T-helper 9 cell (primary cell): ENCODE data around the gene ATG9B.
"Not testable (repeated sequence)": the region's sequence is repeated elsewhere in the genome, so short reads cannot be mapped to it uniquely, and the experiment has no call there.

Experiments used
- DNase-seq: peaks from one replicate; pipeline ENCODE4 v3.0.0-alpha.2; 2020

ATG9B gene

GRCh38 chr7:151035026-151035717 is 10.9 kb upstream of the ATG9B start:
- DNase-seq, result no peak

- DNase-seq, result no peak
Measured at GRCh38 chr7:151034312-151035025, 10.2 kb upstream of the ATG9B start.

DNA sequence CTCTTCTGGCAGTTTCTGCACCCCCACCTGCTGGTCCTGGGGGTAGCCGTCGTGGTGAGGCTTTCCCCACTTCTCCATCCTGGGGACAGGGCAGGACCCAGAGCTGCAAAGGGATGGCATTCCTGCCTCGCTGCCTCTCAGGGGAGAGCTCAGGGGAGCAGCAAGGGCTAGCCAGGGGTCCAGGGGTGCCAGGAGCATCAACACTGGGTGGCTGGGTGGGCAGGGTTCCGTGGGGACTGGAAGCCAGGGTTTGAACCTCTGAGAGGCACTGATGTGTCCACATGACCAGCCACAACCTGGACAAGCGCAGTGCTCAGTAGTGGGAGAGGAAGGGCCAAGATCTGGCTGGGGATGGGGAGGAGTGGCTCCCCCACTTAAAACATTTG is 9.6 kb upstream of the ATG9B start:
- no peak for DNase-seq

- DNase-seq, result no peak
Measured at GRCh38 chr7:151032936-151033863, 8.9 kb upstream of the ATG9B start.

DNA sequence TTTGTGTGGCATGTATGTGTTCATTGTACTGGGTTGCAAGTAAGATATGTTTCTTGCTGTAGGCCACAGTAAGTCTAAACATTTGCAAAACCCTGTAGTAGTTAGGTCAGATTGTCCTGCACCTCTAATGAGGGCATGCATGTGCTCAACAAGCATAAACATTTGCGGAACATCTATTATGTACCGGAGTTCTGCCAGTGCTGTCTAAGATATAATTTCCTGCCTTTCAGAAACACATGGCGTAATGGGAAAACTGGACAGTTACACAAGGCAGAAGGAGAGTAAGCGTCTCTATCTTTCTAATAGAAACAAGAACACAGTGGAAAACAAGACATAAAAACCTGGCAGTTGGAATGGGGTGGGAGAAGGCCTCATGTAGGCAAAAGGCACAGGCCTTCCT is 6.7 kb upstream of the ATG9B start:
- DNase-seq, result no peak

DNA sequence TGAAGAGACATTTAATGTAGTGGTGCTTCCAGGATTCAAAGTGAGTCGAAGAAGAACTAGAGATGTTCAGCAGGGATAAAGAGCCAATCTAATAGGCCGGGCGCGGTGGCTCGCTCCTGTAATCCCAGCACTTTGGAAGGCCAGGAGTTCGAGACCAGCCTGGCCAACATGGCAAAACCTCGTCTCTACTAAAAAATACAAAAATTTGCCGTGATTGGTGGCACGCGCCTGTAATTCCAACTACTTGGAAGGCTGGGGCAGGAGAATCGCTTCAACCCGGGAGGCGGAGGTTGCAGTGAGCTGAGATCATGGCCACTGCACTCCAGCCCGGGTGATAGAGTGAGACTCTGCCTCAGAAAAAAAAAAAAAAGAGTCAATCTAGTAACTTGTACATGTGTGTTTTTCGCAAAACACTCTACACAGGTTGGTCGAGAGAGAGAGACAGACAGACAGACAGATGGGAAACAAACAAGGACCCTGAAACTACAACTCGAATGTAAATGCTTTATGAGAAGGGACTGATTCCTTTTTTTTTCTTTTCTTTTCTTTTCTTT is 4.7 kb upstream of the ATG9B start:
- DNase-seq, result no peak

- peak; percentile 93 for DNase-seq
Measured at GRCh38 chr7:151028131-151028947, 4.0 kb upstream of the ATG9B start, which contains the start of gene ABCB8. TSS of gene ABCB8 (plus strand) at chr7:151028450. CDS start at chr7:151028516, 66 bp downstream.

DNA sequence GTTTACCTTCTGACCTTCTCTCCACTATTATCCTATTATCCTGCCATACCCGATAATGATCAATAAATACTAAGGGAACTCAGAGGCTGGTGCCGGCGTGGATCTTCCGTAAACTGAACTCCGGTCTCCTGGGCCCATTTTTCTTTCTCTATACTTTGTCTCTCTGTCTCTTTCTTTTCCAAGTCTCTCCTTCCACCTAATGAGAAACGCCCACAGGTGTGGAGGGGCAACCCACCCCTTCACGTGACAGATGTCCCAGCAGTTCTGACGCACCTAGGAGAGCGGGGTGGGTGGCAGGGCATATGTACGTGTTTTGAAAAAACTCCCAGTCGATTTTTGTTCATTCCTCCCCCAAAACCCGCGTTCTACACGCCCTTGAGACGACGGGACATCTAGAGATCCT is 3.4 kb upstream of the ATG9B start:
- DNase-seq, result not testable (repeated sequence)

GRCh38 chr7:151026771-151027727 is 2.8 kb upstream of the ATG9B start:
- not testable (repeated sequence) for DNase-seq

GRCh38 chr7:151025924-151026671 is 1.8 kb upstream of the ATG9B start:
- DNase-seq, result no peak

GRCh38 chr7:151023232-151023631 is 1.1 kb downstream of the ATG9B start:
- DNase-seq, result no peak

- DNase-seq, result no peak
Measured at GRCh38 chr7:151020231-151020630, 4.1 kb downstream of the ATG9B start.

GRCh38 chr7:151019130-151019447 is 5.2 kb downstream of the ATG9B start:
- no peak for DNase-seq

- peak; percentile 26 for DNase-seq
Measured at GRCh38 chr7:151018421-151019129, 5.7 kb downstream of the ATG9B start.

DNA sequence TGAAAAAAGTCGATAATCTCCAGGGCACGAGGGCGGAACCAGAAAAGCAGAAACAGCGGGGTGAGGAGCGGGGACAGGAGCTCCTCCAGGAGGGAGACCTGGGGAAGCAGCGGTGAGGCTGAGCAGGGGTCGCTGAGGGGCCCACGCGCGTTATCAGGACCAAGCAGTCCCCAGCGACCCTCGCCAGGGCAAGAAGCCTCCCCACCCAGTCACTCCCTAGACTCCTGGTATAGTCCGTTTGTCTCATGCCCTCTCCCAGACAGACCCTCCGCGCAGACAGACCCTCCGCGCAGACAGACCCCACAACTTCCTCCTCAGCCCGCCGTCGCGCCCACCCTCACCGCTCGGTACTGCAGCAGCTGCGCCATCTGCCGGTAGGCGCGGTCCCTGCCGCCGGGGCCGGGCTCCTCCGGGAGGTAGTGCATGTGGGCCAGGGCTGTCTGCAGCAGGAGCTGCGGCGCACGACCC is 6.3 kb downstream of the ATG9B start:
- peak; percentile 80 for DNase-seq

DNA sequence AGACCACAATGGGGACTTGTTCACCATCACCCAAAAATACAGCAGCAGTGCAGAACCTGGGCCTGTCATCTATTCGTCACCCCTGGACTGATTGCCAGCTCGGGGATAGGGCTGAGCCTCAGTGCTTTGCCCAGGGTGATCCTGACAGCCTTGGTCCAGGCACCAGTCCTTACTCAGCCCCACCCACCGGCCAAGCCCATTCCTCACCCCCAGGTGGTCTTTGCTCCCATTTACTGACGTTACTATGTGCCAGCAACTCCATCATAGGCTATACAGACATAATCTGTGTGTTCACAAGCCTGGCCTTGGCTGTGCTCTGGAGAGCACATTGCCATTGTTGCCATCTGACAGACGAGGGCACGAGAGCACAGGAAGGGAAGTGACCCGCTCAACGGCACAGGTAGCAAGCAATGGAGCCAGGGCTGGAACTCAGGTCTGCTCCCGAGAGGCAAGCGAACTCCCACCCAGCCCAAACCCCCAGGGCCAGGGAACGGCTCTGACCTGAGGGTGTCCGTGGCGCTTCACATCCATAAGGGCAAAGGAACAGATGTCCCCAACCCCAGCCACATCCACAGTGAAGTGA is 6.8 kb downstream of the ATG9B start:
- DNase-seq, result no peak

DNA sequence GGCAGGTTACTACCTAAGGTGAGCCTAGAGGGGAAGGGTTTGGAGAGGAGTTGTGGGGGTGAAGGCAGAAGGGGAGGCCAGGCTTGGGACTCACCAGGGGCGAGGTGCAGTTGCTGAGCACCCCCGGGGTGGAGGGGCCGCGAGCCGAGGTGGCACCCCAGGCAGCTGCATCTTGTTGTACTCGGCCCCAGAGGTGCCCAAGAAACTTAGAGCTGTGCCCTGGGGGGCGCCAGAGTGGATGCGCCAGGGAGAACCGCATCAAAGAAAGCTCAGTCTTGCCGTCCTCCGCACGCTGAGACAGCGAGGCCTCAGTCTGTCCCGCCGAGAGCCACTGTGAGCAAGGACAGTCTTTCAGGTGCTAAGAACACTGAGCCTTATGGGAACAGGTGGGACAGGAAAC is 7.4 kb downstream of the ATG9B start:
- no peak for DNase-seq

GRCh38 chr7:151016505-151016904 is 7.8 kb downstream of the ATG9B start:
- DNase-seq, result no peak

DNA sequence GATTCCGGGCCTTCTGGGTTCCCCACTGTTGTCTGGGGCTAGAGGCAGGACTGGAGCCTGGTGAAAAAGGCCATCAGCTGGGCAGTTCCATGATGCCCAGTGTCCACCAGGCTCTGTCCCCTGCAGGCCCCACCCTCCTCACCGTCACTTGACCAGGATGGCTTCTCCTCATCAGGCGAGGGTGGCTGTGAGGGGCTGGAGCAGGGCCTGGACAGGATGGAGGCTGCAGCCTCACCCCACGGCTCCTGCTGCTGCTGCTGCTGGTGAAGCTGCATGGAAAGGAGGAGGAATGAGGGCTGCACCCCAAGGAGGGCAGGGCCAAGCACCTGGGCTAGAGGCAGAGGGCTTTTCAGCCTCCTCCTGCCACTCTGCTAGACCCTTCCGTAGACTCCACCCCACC is 8.3 kb downstream of the ATG9B start:
- no peak for DNase-seq
